GM23338 (cell line): ENCODE measurements around the gene FOCAD. TPM values are rescaled to one million over a fixed set of nuclear protein-coding genes. Genes with fewer than 3 reads are reported as not detected.

Experiments
- ATAC-seq: fragments of 200-7000 bp; cut with Tn5 transposase; 3 replicates; pipeline ENCODE4 v1.9.1; 2020
- DNase-seq: peaks from one replicate; pipeline ENCODE4 v3.0.0-alpha.2; 2015; ENCODE audit warnings: low spot score
- H2AFZ ChIP-seq: fragments of 200-600 bp; sonication (generic); 2 replicates; pipeline ENCODE4 v1.8.0; 2016; ENCODE audit warnings: antibody characterized with exemption, mild to moderate bottlenecking, moderate library complexity
- H3F3A ChIP-seq: fragments of 200-600 bp; sonication (generic); replicated peaks from 2 replicates; pipeline ENCODE4 v1.8.0; 2017; ENCODE audit warnings: antibody characterized with exemption, mixed run types, low read depth
- H3K27ac ChIP-seq: fragments of 200-600 bp; sonication (generic); 2 replicates; pipeline ENCODE4 v1.6.1; 2016; ENCODE audit warnings: low read depth
- H3K27me3 ChIP-seq: fragments of 200-600 bp; sonication (generic); 2 replicates; pipeline ENCODE4 v1.8.0; 2016; ENCODE audit warnings: mild to moderate bottlenecking, mixed run types, moderate library complexity; ENCODE audit not compliant: insufficient read depth
- H3K36me3 ChIP-seq: fragments of 200-600 bp; sonication (generic); 2 replicates; pipeline ENCODE4 v1.8.0; 2016; ENCODE audit warnings: mild to moderate bottlenecking; ENCODE audit not compliant: insufficient read depth
- H3K4me1 ChIP-seq: fragments of 200-600 bp; sonication (generic); 2 replicates; pipeline ENCODE4 v1.8.0; 2016; ENCODE audit warnings: mild to moderate bottlenecking, moderate library complexity; ENCODE audit not compliant: insufficient read depth
- H3K4me2 ChIP-seq: fragments of 200-600 bp; sonication (generic); 2 replicates; pipeline ENCODE4 v1.7.1; 2017; ENCODE audit warnings: mixed run types
- H3K4me3 ChIP-seq: fragments of 200-600 bp; sonication (generic); 2 replicates; pipeline ENCODE4 v1.6.1; 2016; ENCODE audit warnings: mixed run types
- H3K79me2 ChIP-seq: fragments of 200-600 bp; sonication (generic); replicated peaks from 2 replicates; pipeline ENCODE4 v1.8.0; 2017; ENCODE audit warnings: mild to moderate bottlenecking; ENCODE audit not compliant: insufficient read depth
- H3K9me2 ChIP-seq: fragments of 200-600 bp; sonication (generic); 2 replicates; pipeline ENCODE4 v1.8.0; 2017; ENCODE audit not compliant: insufficient read depth
- H4K20me1 ChIP-seq: fragments of 200-600 bp; sonication (generic); replicated peaks from 2 replicates; pipeline ENCODE4 v1.8.0; 2017; ENCODE audit warnings: mild to moderate bottlenecking; ENCODE audit not compliant: insufficient read depth
- H3K27ac Mint-ChIP-seq: 2 replicates; pipeline ENCODE4 v1.8.0; 2020; ENCODE audit warnings: inconsistent platforms, mild to moderate bottlenecking, moderate library complexity, mixed read lengths
- H3K27me3 Mint-ChIP-seq: 3 replicates; pipeline ENCODE4 v1.8.0; 2022; ENCODE audit warnings: low read depth, mild to moderate bottlenecking, moderate library complexity, mixed read lengths, inconsistent platforms; ENCODE audit not compliant: insufficient read depth, poor library complexity
- H3K36me3 Mint-ChIP-seq: 3 replicates; pipeline ENCODE4 v1.8.0; 2021; ENCODE audit warnings: low read depth, mild to moderate bottlenecking, inconsistent platforms, moderate library complexity, mixed read lengths
- H3K4me1 Mint-ChIP-seq: 3 replicates; pipeline ENCODE4 v1.8.0; 2020; ENCODE audit warnings: mild to moderate bottlenecking, inconsistent platforms, mixed read lengths
- H3K4me3 Mint-ChIP-seq: 3 replicates; pipeline ENCODE4 v1.8.0; 2021; ENCODE audit warnings: moderate library complexity, mild to moderate bottlenecking, inconsistent platforms, mixed read lengths
- H3K9me3 Mint-ChIP-seq: 3 replicates; pipeline ENCODE4 v1.8.0; 2020; ENCODE audit warnings: moderate library complexity, mild to moderate bottlenecking, inconsistent platforms, mixed read lengths
- CREB1 ChIP-seq: fragments of 250-450 bp; sonication (Bioruptor Pico); IDR thresholded peaks from 2 replicates; pipeline ENCODE4 v1.5.0; 2020; ENCODE audit warnings: low read depth, mild to moderate bottlenecking, moderate library complexity
- ETS1 ChIP-seq: IDR thresholded peaks from 2 replicates; pipeline ENCODE4 v1.6.1; 2016; ENCODE audit warnings: antibody characterized with exemption
- JUNB ChIP-seq: IDR thresholded peaks from one replicate; pipeline ENCODE4 v1.6.1; 2016; ENCODE audit warnings: antibody characterized with exemption; ENCODE audit not compliant: unreplicated experiment
- NANOG ChIP-seq: IDR thresholded peaks from 2 replicates; pipeline ENCODE4 v1.6.1; 2016; ENCODE audit warnings: antibody characterized with exemption, borderline replicate concordance
- POLR2AphosphoS5 ChIP-seq: IDR thresholded peaks from 2 replicates; pipeline ENCODE4 v1.6.1; 2016; ENCODE audit warnings: antibody characterized with exemption, low read depth
- polyA plus RNA-seq: library from polyadenylated mRNA; unstranded; fragments of >200 nt; fragmentation: Nextera tagmentation; extraction: Ambion mirVana; gene quantifications from 2 replicates; pipeline ENCODE4 v1.2.1, GENCODE V29; 2016
- total RNA-seq: library from RNA; depleted of rRNA; stranded (reverse); fragments of >200 nt; shearing (Covaris generic); gene quantifications from 2 replicates; pipeline ENCODE4 v1.2.3, GENCODE V29; 2014
- TF ChIP-seq, protein P1 (sequence below), 2 experiments: fragments of 200-600 bp in 1 of 2; sonication (generic) in 1 of 2; conservative IDR thresholded peaks; 2 replicates each; pipeline versions ENCODE4 v1.5.1 to v1.6.1; 2016 to 2017; ENCODE audit warnings: antibody characterized with exemption in 2 of 2, low read depth in 2 of 2, mild to moderate bottlenecking in 2 of 2, moderate library complexity in 1 of 2

FOCAD gene
- total and polyA plus RNA-seq, 2 experiments from 2014 or later, result 13.7 to 66.5 TPM

GRCh38 chr9:20831028-20831427 is 147.0 kb downstream of the FOCAD start:
- DNase-seq, result no peak
- Histone ChIP-seq H3K79me2 (no peaks in the 10 kb centered on the region), H3K4me2 (no peak overlapping the region), H3K4me1 (no peaks in the 10 kb centered on the region), H3K27me3 (no peaks in the 10 kb centered on the region), H3F3A (no peaks in the 10 kb centered on the region), H3K27ac (no peak overlapping the region), H4K20me1 (no peaks in the 10 kb centered on the region), H2AFZ (no peak overlapping the region), H3K4me3 (no peak overlapping the region), H3K9me2 (no peaks in the 10 kb centered on the region), H3K36me3 (no peaks in the 10 kb centered on the region)
- TF ChIP-seq, protein P1, sequence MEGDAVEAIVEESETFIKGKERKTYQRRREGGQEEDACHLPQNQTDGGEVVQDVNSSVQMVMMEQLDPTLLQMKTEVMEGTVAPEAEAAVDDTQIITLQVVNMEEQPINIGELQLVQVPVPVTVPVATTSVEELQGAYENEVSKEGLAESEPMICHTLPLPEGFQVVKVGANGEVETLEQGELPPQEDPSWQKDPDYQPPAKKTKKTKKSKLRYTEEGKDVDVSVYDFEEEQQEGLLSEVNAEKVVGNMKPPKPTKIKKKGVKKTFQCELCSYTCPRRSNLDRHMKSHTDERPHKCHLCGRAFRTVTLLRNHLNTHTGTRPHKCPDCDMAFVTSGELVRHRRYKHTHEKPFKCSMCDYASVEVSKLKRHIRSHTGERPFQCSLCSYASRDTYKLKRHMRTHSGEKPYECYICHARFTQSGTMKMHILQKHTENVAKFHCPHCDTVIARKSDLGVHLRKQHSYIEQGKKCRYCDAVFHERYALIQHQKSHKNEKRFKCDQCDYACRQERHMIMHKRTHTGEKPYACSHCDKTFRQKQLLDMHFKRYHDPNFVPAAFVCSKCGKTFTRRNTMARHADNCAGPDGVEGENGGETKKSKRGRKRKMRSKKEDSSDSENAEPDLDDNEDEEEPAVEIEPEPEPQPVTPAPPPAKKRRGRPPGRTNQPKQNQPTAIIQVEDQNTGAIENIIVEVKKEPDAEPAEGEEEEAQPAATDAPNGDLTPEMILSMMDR (conservative IDR thresholded peaks at IDR 0.05; ENCODE audit: low read depth in 2 of 2), result no peak
- TF ChIP-seq POLR2AphosphoS5, result no peak
- no peak for TF ChIP-seq ETS1
- TF ChIP-seq NANOG, result no peak
- no peak for TF ChIP-seq CREB1 (CRISPR knock-in tag)
- no peak for ATAC-seq
- Mint-ChIP-seq H3K9me3 (no peaks in the 10 kb centered on the region), H3K36me3 (peaks cover 7% of the 10 kb centered on the region; the same call in 2 of the 3 replicates), H3K27ac (no peak overlapping the region), H3K27me3 (no peaks in the 10 kb centered on the region), H3K4me1 (peaks cover 8% of the 10 kb centered on the region; the same call in 2 of the 3 replicates), H3K4me3 (no peak overlapping the region)

DNA sequence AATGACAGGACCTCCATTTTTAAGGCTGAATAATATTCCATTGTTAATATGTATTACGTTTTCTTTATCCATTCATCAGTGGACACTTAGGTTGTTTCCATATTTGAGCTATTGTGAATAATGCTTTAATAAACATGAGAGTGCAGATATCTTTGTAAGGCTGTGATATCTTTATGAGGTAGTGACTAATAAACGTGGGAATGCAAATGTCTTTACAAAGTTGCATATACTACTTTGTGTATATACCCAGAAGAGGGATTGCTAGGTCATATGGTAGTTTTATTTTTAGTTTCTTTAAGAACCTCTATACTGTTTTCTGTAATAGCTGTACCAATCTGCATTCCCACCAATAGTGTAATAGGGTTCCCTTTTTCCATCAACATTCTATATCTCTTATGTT is 148.7 kb downstream of the FOCAD start:
- Histone ChIP-seq H3K4me1 (no peaks in the 10 kb centered on the region), H3K79me2 (no peaks in the 10 kb centered on the region), H3K9me2 (no peaks in the 10 kb centered on the region), H2AFZ (no peak overlapping the region), H4K20me1 (no peaks in the 10 kb centered on the region), H3K27me3 (no peaks in the 10 kb centered on the region), H3F3A (no peaks in the 10 kb centered on the region), H3K4me3 (no peak overlapping the region), H3K4me2 (no peak overlapping the region), H3K27ac (no peak overlapping the region), H3K36me3 (no peaks in the 10 kb centered on the region)
- H3K27ac Mint-ChIP-seq, result no peak overlapping the region
- ATAC-seq (no peak), DNase-seq (no peak)
- H3K4me3 Mint-ChIP-seq, result no peak overlapping the region
- no peaks in the 10 kb centered on the region for H3K27me3 Mint-ChIP-seq
- TF ChIP-seq JUNB (no peak), CREB1 (CRISPR knock-in tag) (no peak)
- peaks cover 18% of the 10 kb centered on the region for H3K4me1 Mint-ChIP-seq
- H3K36me3 Mint-ChIP-seq, result peaks cover 4% of the 10 kb centered on the region; the same call in 1 of the 3 replicates
- H3K9me3 Mint-ChIP-seq, result no peaks in the 10 kb centered on the region
